Activated naive CD8-positive, alpha-beta T cell treated with anti-CD3 and anti-CD28 coated beads, Interleukin-2, amount 50 U/mL, for 24 hours (primary cell): ENCODE results near the gene SEMA4D.
"Not testable (repeated sequence)": the region's sequence is repeated elsewhere in the genome, so short reads cannot be mapped to it uniquely, and the experiment has no call there.

Experiments
- ATAC-seq: fragments of 150-1000 bp; cut with Tn5 transposase; one replicate; pipeline ENCODE4 v1.10.0; 2021
- DNase-seq: peaks from one replicate; pipeline ENCODE4 v3.0.0; 2021
- H3K27ac Mint-ChIP-seq: one replicate; pipeline ENCODE4 v1.8.0; 2021; ENCODE audit warnings: mild to moderate bottlenecking, mixed read lengths
- H3K27me3 Mint-ChIP-seq: one replicate; pipeline ENCODE4 v1.8.0; 2021; ENCODE audit warnings: mixed read lengths
- H3K36me3 Mint-ChIP-seq: one replicate; pipeline ENCODE4 v1.8.0; 2021; ENCODE audit warnings: low read depth, mixed read lengths
- H3K4me1 Mint-ChIP-seq: one replicate; pipeline ENCODE4 v1.8.0; 2021; ENCODE audit warnings: mixed read lengths
- H3K4me3 Mint-ChIP-seq: one replicate; pipeline ENCODE4 v1.8.0; 2021; ENCODE audit warnings: mild to moderate bottlenecking, moderate library complexity, mixed read lengths
- H3K9me3 Mint-ChIP-seq: one replicate; pipeline ENCODE4 v1.8.0; 2021; ENCODE audit warnings: mixed read lengths

SEMA4D gene

DNA sequence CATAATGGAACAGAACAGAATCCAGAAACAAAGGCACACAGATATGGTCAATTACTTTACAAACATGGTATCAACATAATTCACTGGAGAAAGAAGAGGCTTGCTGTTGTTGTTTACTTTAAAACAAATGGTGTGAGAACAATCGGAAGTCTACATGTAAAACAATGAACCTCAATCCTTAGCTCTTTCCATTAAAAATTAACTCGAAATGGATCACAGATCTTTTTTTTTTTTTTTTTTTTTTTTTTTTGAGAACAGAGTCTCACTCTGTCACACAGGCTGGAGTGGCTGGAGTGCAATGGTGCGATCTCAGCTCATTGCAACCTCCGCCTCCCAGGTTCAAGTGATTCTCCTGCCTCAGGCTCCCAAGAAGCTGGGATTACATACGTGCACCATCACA lies 9.8 kb downstream of the SEMA4D start:
- H3K27me3 Mint-ChIP-seq: no peaks in the 10 kb centered on the region

GRCh38 chr9:89486681-89487080 lies 11.2 kb downstream of the SEMA4D start:
- H3K36me3 Mint-ChIP-seq: peaks cover 36% of the 10 kb centered on the region
- H3K4me3 Mint-ChIP-seq: peak overlapping the region; percentile 39
- no peaks in the 10 kb centered on the region for H3K27me3 Mint-ChIP-seq
- peaks cover 97% of the 10 kb centered on the region for H3K4me1 Mint-ChIP-seq
- DNase-seq (no peak), ATAC-seq (no peak)
- no peaks in the 10 kb centered on the region for H3K9me3 Mint-ChIP-seq
- peak overlapping the region; percentile 85 for H3K27ac Mint-ChIP-seq

More for the DNA sequence above, 9.8 kb downstream of the SEMA4D start:
- Mint-ChIP-seq H3K4me3 (no peak overlapping the region), H3K36me3 (peaks cover 40% of the 10 kb centered on the region), H3K9me3 (no peaks in the 10 kb centered on the region), H3K27ac (peak overlapping the region; percentile 78), H3K4me1 (peaks cover 97% of the 10 kb centered on the region)
- DNase-seq: no peak
- no peak for ATAC-seq

GRCh38 chr9:89484475-89485404 lies 13.2 kb downstream of the SEMA4D start:
- ATAC-seq (peak; percentile 1), DNase-seq (no peak)
- H3K36me3 Mint-ChIP-seq: peaks cover 43% of the 10 kb centered on the region

DNA sequence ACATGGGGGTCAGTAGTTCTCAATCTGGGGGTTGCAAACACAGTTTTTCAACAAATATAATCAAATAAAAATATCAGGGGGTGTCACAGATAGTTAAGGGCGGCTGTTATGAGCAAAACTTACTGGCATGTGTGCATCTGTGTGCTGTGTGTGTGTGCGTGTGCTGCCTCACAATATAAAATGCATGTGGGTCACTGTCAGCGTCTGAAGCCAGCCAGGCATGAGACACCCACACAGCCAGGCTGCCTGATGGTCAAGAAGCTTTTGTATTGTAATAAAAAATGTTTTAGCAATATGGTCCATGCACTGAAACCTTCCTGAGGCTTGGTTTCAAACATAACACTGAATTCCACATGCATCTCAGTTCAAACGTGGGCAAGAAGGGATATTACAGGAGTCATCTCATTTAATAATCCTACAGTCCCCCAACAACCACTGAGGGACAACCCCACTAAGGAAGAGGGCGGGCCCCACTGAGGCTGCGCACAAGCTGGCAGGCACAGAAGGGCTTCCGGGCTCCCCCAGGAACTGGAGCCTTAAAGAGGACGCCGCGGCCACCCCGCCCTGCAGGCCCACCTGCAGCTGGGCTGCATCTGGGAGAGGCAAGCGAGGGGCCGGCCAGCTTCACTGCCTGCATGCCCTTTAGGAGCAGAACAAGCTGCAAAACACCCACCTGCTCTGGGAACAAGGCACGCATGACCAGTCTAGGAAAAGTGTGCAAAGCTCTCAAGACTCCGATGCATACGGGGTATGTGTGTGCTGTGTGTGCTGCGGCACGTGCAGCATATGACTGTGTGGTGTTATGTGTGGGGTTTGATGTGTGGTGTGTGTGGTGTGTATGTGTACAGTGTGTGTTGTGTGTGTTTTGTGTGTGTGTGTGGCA lies 14.1 kb downstream of the SEMA4D start:
- peak overlapping the region; percentile 94 for H3K27ac Mint-ChIP-seq
- H3K4me1 Mint-ChIP-seq: peaks cover 93% of the 10 kb centered on the region
- peak overlapping the region; percentile 88 for H3K4me3 Mint-ChIP-seq
- DNase-seq: peak; percentile 81
- H3K36me3 Mint-ChIP-seq: peaks cover 46% of the 10 kb centered on the region
- peaks cover 7% of the 10 kb centered on the region for H3K27me3 Mint-ChIP-seq
- peak; percentile 57 for ATAC-seq
- H3K9me3 Mint-ChIP-seq: peaks cover 6% of the 10 kb centered on the region

More at GRCh38 chr9:89484475-89485404, 13.2 kb downstream of the SEMA4D start:
- peaks cover under 1% of the 10 kb centered on the region for H3K9me3 Mint-ChIP-seq
- peaks cover 93% of the 10 kb centered on the region for H3K4me1 Mint-ChIP-seq
- peak overlapping the region; percentile 94 for H3K27ac Mint-ChIP-seq
- peak overlapping the region; percentile 88 for H3K4me3 Mint-ChIP-seq
- no peaks in the 10 kb centered on the region for H3K27me3 Mint-ChIP-seq

- Mint-ChIP-seq H3K9me3 (peaks cover 6% of the 10 kb centered on the region), H3K27ac (peak overlapping the region; percentile 91), H3K27me3 (peaks cover 7% of the 10 kb centered on the region), H3K4me3 (peak overlapping the region; percentile 88), H3K36me3 (peaks cover 49% of the 10 kb centered on the region), H3K4me1 (peaks cover 94% of the 10 kb centered on the region)
- no peak for ATAC-seq
- DNase-seq: no peak
These were observed 15.0 kb downstream of the SEMA4D start for GRCh38 chr9:89482901-89483361.

- H3K27me3 Mint-ChIP-seq: peaks cover 7% of the 10 kb centered on the region
- H3K27ac Mint-ChIP-seq: peak overlapping the region; percentile 91
- DNase-seq (no peak), ATAC-seq (no peak)
- H3K4me3 Mint-ChIP-seq: peak overlapping the region; percentile 88
- H3K4me1 Mint-ChIP-seq: peaks cover 94% of the 10 kb centered on the region
- peaks cover 6% of the 10 kb centered on the region for H3K9me3 Mint-ChIP-seq
- H3K36me3 Mint-ChIP-seq: peaks cover 52% of the 10 kb centered on the region
These were observed 15.7 kb downstream of the SEMA4D start for GRCh38 chr9:89482056-89482851.

- H3K9me3 Mint-ChIP-seq: peaks cover 6% of the 10 kb centered on the region
- no peak for ATAC-seq
- peaks cover 7% of the 10 kb centered on the region for H3K27me3 Mint-ChIP-seq
- H3K4me1 Mint-ChIP-seq: peaks cover 94% of the 10 kb centered on the region
- no peak for DNase-seq
- peaks cover 56% of the 10 kb centered on the region for H3K36me3 Mint-ChIP-seq
- H3K4me3 Mint-ChIP-seq: peak overlapping the region; percentile 68
- H3K27ac Mint-ChIP-seq: peak overlapping the region; percentile 91
These were observed 16.4 kb downstream of the SEMA4D start for GRCh38 chr9:89481538-89481915.

GRCh38 chr9:89480825-89481537 lies 16.9 kb downstream of the SEMA4D start:
- Mint-ChIP-seq H3K4me3 (peak overlapping the region; percentile 68), H3K4me1 (peaks cover 94% of the 10 kb centered on the region), H3K36me3 (peaks cover 59% of the 10 kb centered on the region), H3K27me3 (peaks cover 7% of the 10 kb centered on the region), H3K27ac (peak overlapping the region; percentile 91), H3K9me3 (peaks cover 6% of the 10 kb centered on the region)
- no peak for ATAC-seq
- DNase-seq: no peak

GRCh38 chr9:89480372-89480771 lies 17.5 kb downstream of the SEMA4D start:
- not testable (repeated sequence) for ATAC-seq, DNase-seq, H3K27me3 Mint-ChIP-seq, H3K9me3 Mint-ChIP-seq, H3K4me3 Mint-ChIP-seq
- Mint-ChIP-seq H3K4me1 (peaks cover 95% of the 10 kb centered on the region), H3K36me3 (peaks cover 62% of the 10 kb centered on the region), H3K27ac (peak overlapping the region; percentile 98)

- peak overlapping the region; percentile 91 for H3K4me3 Mint-ChIP-seq
- not testable (repeated sequence) for H3K9me3 Mint-ChIP-seq, H3K27me3 Mint-ChIP-seq, ATAC-seq, DNase-seq
- peak overlapping the region; percentile 98 for H3K27ac Mint-ChIP-seq
- H3K4me1 Mint-ChIP-seq: peaks cover 92% of the 10 kb centered on the region
- H3K36me3 Mint-ChIP-seq: peaks cover 59% of the 10 kb centered on the region
These were observed 18.3 kb downstream of the SEMA4D start for GRCh38 chr9:89479669-89480011.

DNA sequence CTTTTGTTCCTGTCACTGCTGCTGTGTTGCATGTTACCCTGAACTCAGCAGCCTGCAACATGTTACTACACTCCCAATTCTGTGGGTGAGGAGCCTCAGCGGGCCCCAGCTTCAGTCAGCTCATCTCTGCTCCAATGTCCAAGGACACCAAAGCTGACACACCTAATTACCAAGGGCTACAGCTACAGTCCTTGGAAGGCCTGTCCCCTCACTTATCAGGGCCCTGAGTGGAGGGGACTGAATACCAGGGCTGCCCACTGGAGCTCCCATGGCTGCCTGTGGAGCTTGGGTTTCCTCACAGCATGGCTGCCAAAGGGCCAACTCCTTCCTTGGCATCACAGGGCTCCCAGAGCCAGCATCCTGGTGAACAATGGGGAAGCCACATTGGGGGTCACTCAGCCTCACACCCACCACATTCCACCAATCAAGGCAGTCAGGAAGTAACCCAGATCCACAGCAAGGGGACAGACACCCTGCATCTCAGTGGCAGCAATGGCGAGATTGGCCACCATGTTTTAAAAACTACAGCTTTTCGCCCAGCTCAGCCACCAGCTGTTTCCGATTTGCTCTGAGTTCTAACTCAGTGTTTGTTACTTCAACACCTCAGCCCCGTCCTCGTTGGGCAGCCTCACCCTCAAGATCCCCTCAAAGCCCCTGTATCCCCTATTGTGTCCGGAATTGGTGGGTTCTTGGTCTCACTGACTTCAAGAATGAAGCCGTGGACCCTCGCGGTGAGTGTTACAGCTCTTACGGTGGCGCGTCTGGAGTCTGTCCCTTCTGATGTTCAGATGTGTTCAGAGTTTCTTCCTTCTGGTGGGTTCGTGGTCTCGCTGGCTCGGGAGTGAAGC lies 18.9 kb downstream of the SEMA4D start:
- peaks cover 60% of the 10 kb centered on the region for H3K36me3 Mint-ChIP-seq
- ATAC-seq (peak; percentile 35), DNase-seq (no peak)
- H3K4me1 Mint-ChIP-seq: peaks cover 92% of the 10 kb centered on the region
- H3K27ac Mint-ChIP-seq: peak overlapping the region; percentile 98
- H3K9me3 Mint-ChIP-seq: peaks cover 6% of the 10 kb centered on the region
- H3K27me3 Mint-ChIP-seq: peaks cover 7% of the 10 kb centered on the region
- H3K4me3 Mint-ChIP-seq: peak overlapping the region; percentile 91

DNA sequence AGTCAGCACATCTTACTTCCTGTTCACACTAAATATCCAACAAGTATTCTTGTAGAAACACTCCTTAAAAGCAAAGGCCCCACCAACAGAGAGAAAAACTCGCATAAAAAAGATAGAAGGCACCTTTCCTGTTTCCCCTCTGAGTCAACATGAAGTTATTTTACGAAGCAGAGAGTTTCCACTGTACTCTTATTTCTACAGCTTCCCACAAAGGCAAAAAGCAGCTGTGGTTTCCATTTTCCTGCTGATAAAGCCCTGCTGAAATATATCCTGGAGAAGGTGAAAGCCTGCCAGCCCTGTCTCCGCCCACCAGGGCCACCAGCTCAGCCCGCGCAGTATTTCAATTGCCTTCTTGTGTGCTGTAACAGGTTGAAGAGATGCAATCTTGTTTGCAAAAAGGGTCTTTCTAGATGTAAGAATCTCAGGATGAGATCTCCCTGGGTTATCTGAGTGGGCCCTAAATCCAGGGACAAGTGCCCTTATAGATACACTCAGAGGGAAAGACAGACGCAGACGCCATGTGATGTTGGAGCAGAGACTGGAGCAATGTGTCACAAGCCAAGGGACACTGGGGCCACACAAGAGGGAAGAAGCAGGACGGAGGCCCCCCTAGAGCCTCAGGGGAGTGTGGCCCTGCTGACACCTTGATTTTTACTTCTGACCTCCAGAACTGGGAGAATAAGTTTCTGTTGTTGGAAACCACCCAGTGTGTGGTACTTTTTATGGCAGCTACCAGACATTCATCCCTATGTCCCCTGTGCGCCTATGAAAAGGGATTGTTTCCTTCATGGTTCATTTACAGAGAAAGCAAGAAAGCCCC lies 19.9 kb downstream of the SEMA4D start:
- H3K36me3 Mint-ChIP-seq: peaks cover 68% of the 10 kb centered on the region
- ATAC-seq (peak; percentile 23), DNase-seq (no peak)
- H3K27ac Mint-ChIP-seq: peak overlapping the region; percentile 98
- H3K4me3 Mint-ChIP-seq: peak overlapping the region; percentile 91
- H3K27me3 Mint-ChIP-seq: peaks cover 7% of the 10 kb centered on the region
- H3K4me1 Mint-ChIP-seq: peaks cover 93% of the 10 kb centered on the region
- peaks cover 6% of the 10 kb centered on the region for H3K9me3 Mint-ChIP-seq
